ENCODE data around the gene PCSK5. TPM values are rescaled to one million over a fixed set of nuclear protein-coding genes. Genes with fewer than 3 reads are reported as not detected.

Gene PCSK5
- total RNA-seq, 1 donor from 2014 or later, result 3.4 TPM

GRCh38 chr9:76404401-76404800 lies 513.9 kb downstream of the PCSK5 start:
- DNase-seq (no peak), ATAC-seq (ENCODE audit: poor library complexity) (no peak)
- intact Hi-C loops (cut with DNase I), result no loop called here

GRCh38 chr9:76405340-76405739 lies 514.9 kb downstream of the PCSK5 start:
- DNase-seq (no peak), ATAC-seq (ENCODE audit: poor library complexity) (no peak)
- intact Hi-C loops (cut with DNase I), result no loop called here

- intact Hi-C loops (cut with DNase I), result no loop called here
- DNase-seq, result no peak
- ATAC-seq (ENCODE audit: poor library complexity), result no peak
Measured at GRCh38 chr9:76405868-76406267, 515.4 kb downstream of the PCSK5 start.

Data from Right ventricle myocardium superior (tissue), 1 donor.